ENCODE data around the gene NES.

NES gene

GRCh38 chr1:156646738-156647211 is 30.4 kb downstream of the NES start:
- Histone ChIP-seq H3F3A (ENCODE audit: insufficient read depth, low read length) (no peaks in the 10 kb centered on the region), H2AFZ (ENCODE audit: low read length) (no peak overlapping the region), H3K9ac (ENCODE audit: low read length) (no peak overlapping the region), H4K20me1 (ENCODE audit: insufficient read depth, low read length) (no peaks in the 10 kb centered on the region), H3K36me3 (ENCODE audit: insufficient read depth, low read length) (no peaks in the 10 kb centered on the region), H3K9me3 (ENCODE audit: low read length) (no peaks in the 10 kb centered on the region), H3K9me2 (ENCODE audit: low read depth, low read length) (no peaks in the 10 kb centered on the region), H3K4me1 (ENCODE audit: insufficient read depth, low read length, severe bottlenecking) (no peaks in the 10 kb centered on the region), H3K27me3 (ENCODE audit: insufficient read depth, low read length) (0 out of 2 replicates have a peak, but pooled peaks cover 7% of the 10 kb centered on the region), H3K27ac (ENCODE audit: low read depth, low read length, poor library complexity, severe bottlenecking) (no peak overlapping the region), H3K4me2 (ENCODE audit: low read length) (no peak overlapping the region), H3K79me2 (ENCODE audit: insufficient read depth, low read length) (no peaks in the 10 kb centered on the region), H3K4me3 (ENCODE audit: low read depth, low read length, poor library complexity, severe bottlenecking) (no peak overlapping the region)
- TF ChIP-seq, protein P1, sequence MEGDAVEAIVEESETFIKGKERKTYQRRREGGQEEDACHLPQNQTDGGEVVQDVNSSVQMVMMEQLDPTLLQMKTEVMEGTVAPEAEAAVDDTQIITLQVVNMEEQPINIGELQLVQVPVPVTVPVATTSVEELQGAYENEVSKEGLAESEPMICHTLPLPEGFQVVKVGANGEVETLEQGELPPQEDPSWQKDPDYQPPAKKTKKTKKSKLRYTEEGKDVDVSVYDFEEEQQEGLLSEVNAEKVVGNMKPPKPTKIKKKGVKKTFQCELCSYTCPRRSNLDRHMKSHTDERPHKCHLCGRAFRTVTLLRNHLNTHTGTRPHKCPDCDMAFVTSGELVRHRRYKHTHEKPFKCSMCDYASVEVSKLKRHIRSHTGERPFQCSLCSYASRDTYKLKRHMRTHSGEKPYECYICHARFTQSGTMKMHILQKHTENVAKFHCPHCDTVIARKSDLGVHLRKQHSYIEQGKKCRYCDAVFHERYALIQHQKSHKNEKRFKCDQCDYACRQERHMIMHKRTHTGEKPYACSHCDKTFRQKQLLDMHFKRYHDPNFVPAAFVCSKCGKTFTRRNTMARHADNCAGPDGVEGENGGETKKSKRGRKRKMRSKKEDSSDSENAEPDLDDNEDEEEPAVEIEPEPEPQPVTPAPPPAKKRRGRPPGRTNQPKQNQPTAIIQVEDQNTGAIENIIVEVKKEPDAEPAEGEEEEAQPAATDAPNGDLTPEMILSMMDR (IDR thresholded peaks at IDR 0.05; ENCODE audit: low read length) = no peak
- no peak for TF ChIP-seq EZH2 (IDR thresholded peaks at IDR 0.05; ENCODE audit: borderline replicate concordance, low read length)

DNA sequence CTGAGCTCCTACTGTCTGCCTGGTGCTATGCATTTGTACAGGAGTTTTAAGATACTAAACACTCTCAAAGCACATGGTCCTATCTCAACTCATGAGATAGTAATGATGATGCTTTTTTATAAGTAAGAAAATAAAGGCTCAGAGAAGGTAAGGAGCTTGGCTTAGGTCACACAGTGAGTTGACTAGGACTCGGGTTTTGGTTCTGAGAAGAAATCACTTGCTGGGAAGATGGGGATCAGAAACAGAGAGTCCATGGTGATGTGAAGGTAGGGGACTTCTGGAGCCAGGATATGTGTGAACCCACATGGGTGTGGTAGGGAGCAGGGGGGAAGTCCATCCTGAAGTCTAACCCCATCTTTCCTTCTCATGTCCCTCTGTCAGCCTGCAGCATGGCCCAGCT is 31.5 kb downstream of the NES start:
- H3K4me1 ChIP-seq (ENCODE audit: insufficient read depth, low read length, severe bottlenecking) = no peaks in the 10 kb centered on the region
- H3K4me3 ChIP-seq (ENCODE audit: low read depth, low read length, poor library complexity, severe bottlenecking) = no peak overlapping the region
- no peak overlapping the region for H3K4me2 ChIP-seq (ENCODE audit: low read length)
- no peak overlapping the region for H3K9ac ChIP-seq (ENCODE audit: low read length)
- no peaks in the 10 kb centered on the region for H3K36me3 ChIP-seq (ENCODE audit: insufficient read depth, low read length)
- H4K20me1 ChIP-seq (ENCODE audit: insufficient read depth, low read length) = no peaks in the 10 kb centered on the region
- H3K27me3 ChIP-seq (ENCODE audit: insufficient read depth, low read length) = peaks cover 7% of the 10 kb centered on the region; the same call in 1 of the 2 replicates
- no peak overlapping the region for H3K27ac ChIP-seq (ENCODE audit: low read depth, low read length, poor library complexity, severe bottlenecking)
- H3K9me2 ChIP-seq (ENCODE audit: low read depth, low read length) = no peaks in the 10 kb centered on the region
- H3F3A ChIP-seq (ENCODE audit: insufficient read depth, low read length) = no peaks in the 10 kb centered on the region
- no peak overlapping the region for H2AFZ ChIP-seq (ENCODE audit: low read length)
- TF ChIP-seq, protein P1 (IDR thresholded peaks at IDR 0.05; ENCODE audit: low read length) = no peak
- no peak for TF ChIP-seq EZH2 (IDR thresholded peaks at IDR 0.05; ENCODE audit: borderline replicate concordance, low read length)
- H3K79me2 ChIP-seq (ENCODE audit: insufficient read depth, low read length) = no peaks in the 10 kb centered on the region
- H3K9me3 ChIP-seq (ENCODE audit: low read length) = no peaks in the 10 kb centered on the region

- no peaks in the 10 kb centered on the region for H3K36me3 ChIP-seq (ENCODE audit: insufficient read depth, low read length)
- no peak overlapping the region for H3K4me2 ChIP-seq (ENCODE audit: low read length)
- peaks cover 7% of the 10 kb centered on the region; the same call in 1 of the 2 replicates for H3K27me3 ChIP-seq (ENCODE audit: insufficient read depth, low read length)
- no peak overlapping the region for H2AFZ ChIP-seq (ENCODE audit: low read length)
- H3K27ac ChIP-seq (ENCODE audit: low read depth, low read length, poor library complexity, severe bottlenecking) = no peak overlapping the region
- H3K79me2 ChIP-seq (ENCODE audit: insufficient read depth, low read length) = no peaks in the 10 kb centered on the region
- H3F3A ChIP-seq (ENCODE audit: insufficient read depth, low read length) = no peaks in the 10 kb centered on the region
- H4K20me1 ChIP-seq (ENCODE audit: insufficient read depth, low read length) = no peaks in the 10 kb centered on the region
- TF ChIP-seq EZH2 (IDR thresholded peaks at IDR 0.05; ENCODE audit: borderline replicate concordance, low read length) = no peak
- TF ChIP-seq, protein P1 (IDR thresholded peaks at IDR 0.05; ENCODE audit: low read length) = no peak
- no peaks in the 10 kb centered on the region for H3K4me1 ChIP-seq (ENCODE audit: insufficient read depth, low read length, severe bottlenecking)
- H3K9me2 ChIP-seq (ENCODE audit: low read depth, low read length) = no peaks in the 10 kb centered on the region
- no peaks in the 10 kb centered on the region for H3K9me3 ChIP-seq (ENCODE audit: low read length)
- H3K4me3 ChIP-seq (ENCODE audit: low read depth, low read length, poor library complexity, severe bottlenecking) = no peak overlapping the region
- no peak overlapping the region for H3K9ac ChIP-seq (ENCODE audit: low read length)
These were observed 32.2 kb downstream of the NES start for GRCh38 chr1:156645056-156645455.
